AG04450 (cell line): ENCODE data around the gene OPN1MW3. TPM values are rescaled to one million over a fixed set of nuclear protein-coding genes. Genes with fewer than 3 reads are reported as not detected.

Experiments used
- CTCF ChIA-PET: fragments of 300-600, 350-600 bp; formaldehyde crosslinking; extraction: SDS; loops from one replicate; lab custom pipeline; 2022; ENCODE audit warnings: antibody characterized with exemption, inconsistent platforms; lab: Charles Lee
- POLR2A ChIA-PET: fragments of 350-600 bp; formaldehyde crosslinking; extraction: SDS; loops from one replicate; lab custom pipeline; 2021; ENCODE audit warnings: antibody characterized with exemption, inconsistent platforms; lab: Yijun Ruan, JAX
- DNase-seq: peaks from one replicate; pipeline ENCODE4 v3.0.0-alpha.2; 2011; ENCODE audit warnings: low read depth, low spot score
- H3K27ac ChIP-seq: one replicate; pipeline ENCODE4 v1.5.1; 2012; ENCODE audit warnings: low read depth, low read length, control low read depth
- H3K27me3 ChIP-seq: one replicate; pipeline ENCODE4 v1.6.0; 2012; ENCODE audit warnings: low read length; ENCODE audit not compliant: control insufficient read depth, insufficient read depth
- H3K4me3 ChIP-seq: 2 replicates; pipeline ENCODE4 v1.5.1; 2011; ENCODE audit warnings: mild to moderate bottlenecking, low read depth, low read length, control low read depth
- H3K9me3 ChIP-seq: 2 replicates; pipeline ENCODE4 v1.5.1; 2012; ENCODE audit warnings: low read length; ENCODE audit not compliant: control insufficient read depth, insufficient read depth
- polyA plus RNA-seq: library from polyadenylated mRNA; depleted of rRNA; stranded (reverse); fragments of >200 nt; gene quantifications from 2 replicates; pipeline ENCODE4 v1.2.3, GENCODE V29; 2011; rRNA removed
- TF ChIP-seq, protein P1 (sequence below): IDR thresholded peaks from 2 replicates; pipeline ENCODE4 v1.5.1; 2011; ENCODE audit warnings: low read depth, low read length, control low read depth, inconsistent platforms

Gene OPN1MW3
- polyA plus RNA-seq, 1 experiment: not detected

DNA sequence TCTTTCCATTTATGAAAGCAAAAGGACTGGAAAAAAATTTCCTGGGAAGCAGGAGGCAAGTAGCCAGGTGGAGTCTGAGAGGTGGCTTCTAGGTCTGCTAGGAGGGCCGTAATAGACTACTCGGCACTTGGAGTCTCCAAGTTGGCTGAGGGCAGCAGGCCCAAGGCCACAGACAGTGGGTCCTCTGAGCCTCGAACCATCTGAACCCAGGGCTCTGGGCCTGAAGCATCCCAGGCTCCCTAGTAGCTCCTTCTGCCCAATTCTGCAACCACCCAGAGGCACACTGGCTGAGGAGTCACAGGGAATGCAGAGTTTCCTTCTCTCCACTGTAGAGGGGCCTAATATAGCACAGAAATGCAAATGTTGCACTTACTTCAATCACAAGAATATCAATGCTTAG is 58.0 kb downstream of the OPN1MW3 start:
- CTCF ChIA-PET: interaction anchor here (1.0 kb wide), 1 partner anchor 58 kb away, joined by 3 read pairs; no protein-coding TSS in a partner anchor
- Histone ChIP-seq H3K27me3 (no peaks in the 10 kb centered on the region), H3K9me3 (no peaks in the 10 kb centered on the region), H3K4me3 (no peak overlapping the region), H3K27ac (no peak overlapping the region)
- DNase-seq: no peak
- TF ChIP-seq, protein P1, sequence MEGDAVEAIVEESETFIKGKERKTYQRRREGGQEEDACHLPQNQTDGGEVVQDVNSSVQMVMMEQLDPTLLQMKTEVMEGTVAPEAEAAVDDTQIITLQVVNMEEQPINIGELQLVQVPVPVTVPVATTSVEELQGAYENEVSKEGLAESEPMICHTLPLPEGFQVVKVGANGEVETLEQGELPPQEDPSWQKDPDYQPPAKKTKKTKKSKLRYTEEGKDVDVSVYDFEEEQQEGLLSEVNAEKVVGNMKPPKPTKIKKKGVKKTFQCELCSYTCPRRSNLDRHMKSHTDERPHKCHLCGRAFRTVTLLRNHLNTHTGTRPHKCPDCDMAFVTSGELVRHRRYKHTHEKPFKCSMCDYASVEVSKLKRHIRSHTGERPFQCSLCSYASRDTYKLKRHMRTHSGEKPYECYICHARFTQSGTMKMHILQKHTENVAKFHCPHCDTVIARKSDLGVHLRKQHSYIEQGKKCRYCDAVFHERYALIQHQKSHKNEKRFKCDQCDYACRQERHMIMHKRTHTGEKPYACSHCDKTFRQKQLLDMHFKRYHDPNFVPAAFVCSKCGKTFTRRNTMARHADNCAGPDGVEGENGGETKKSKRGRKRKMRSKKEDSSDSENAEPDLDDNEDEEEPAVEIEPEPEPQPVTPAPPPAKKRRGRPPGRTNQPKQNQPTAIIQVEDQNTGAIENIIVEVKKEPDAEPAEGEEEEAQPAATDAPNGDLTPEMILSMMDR: no peak
- POLR2A ChIA-PET: no interaction called here

DNA sequence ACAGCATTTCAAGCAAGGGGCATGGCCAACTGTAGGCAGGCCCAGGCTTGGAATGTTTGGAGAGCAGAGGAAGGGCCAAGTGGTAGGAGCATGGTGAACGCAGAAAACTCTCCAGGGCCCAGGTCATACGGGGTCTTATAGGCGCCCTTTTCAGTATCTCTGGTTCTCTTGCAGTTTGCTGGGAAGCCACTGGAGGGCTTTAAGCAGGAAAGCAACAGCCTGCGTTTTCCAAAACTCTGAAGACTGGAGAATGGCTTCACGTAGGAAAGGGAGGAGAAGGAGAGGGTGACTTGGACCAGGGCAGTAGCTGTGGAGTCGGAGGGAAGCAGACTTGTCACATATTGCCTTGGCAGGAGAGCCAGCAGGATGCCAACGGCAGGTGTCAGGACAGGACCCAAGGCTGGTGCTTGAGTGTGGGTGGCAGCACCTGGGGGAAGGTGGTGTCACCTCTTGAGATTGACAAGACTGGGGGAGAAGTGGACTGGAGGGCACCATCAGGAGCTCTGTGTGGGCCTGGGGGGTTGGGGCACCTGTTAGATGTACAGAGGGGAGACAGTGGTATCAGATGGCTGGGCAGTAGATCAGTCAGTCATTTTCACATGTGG is 60.1 kb downstream of the OPN1MW3 start:
- peaks cover 5% of the 10 kb centered on the region for H3K27me3 ChIP-seq
- no peak for DNase-seq
- no peaks in the 10 kb centered on the region for H3K9me3 ChIP-seq
- CTCF ChIA-PET: interaction anchor here (0.6 to 3.2 kb wide), 5 partner anchors 9 to 657 kb away, joined by 4 to 12 read pairs (median 5); no protein-coding TSS in a partner anchor
- H3K27ac ChIP-seq: no peak overlapping the region
- H3K4me3 ChIP-seq: no peak overlapping the region
- TF ChIP-seq, protein P1: peak; percentile 58
- POLR2A ChIA-PET: no interaction called here

DNA sequence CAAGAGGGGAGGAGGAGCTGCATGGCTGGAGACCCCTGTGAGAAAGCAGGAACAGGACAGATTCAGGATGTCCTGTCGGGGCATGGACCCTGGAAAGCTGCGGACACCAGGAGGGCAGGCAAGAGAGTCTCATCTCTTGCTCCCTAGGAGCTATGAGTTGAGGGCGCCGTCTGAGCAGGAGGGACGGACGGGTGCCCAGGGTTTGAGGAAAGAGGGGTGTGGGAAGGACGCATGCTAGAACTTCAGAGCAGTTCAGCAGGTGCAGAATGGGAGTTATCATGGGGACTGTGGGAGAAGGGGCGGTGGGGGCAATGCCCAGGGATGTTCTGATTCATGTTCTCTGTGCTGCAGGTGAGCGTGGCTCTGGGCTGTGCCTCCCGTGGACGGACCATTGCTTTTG is 63.0 kb downstream of the OPN1MW3 start:
- POLR2A ChIA-PET: no interaction called here
- Histone ChIP-seq H3K27ac (no peak overlapping the region), H3K9me3 (no peaks in the 10 kb centered on the region), H3K27me3 (peaks cover 22% of the 10 kb centered on the region), H3K4me3 (no peak overlapping the region)
- DNase-seq: no peak
- TF ChIP-seq, protein P1: no peak
- CTCF ChIA-PET: no interaction called here

Other genes with a start within 250 kb of the OPN1MW3 start
- 31.6 and 36.7 TPM in 2 replicates for gene IRAK1, start 237.7 kb upstream of the OPN1MW3 start, polyA plus RNA-seq
- 12.4 and 12.8 TPM in 2 replicates for gene MECP2, start 159.9 kb upstream of the OPN1MW3 start, polyA plus RNA-seq
- gene OPN1LW, start 113.3 kb upstream of the OPN1MW3 start, polyA plus RNA-seq: not detected in 2 replicates
- gene OPN1MW, start 75.0 kb upstream of the OPN1MW3 start, polyA plus RNA-seq: not detected in 2 replicates
- not detected in 2 replicates for gene OPN1MW2, start 37.8 kb upstream of the OPN1MW3 start, polyA plus RNA-seq
- not detected in 2 replicates for gene TEX28, start 37.5 kb downstream of the OPN1MW3 start, polyA plus RNA-seq
- gene TKTL1, start 38.2 kb downstream of the OPN1MW3 start, polyA plus RNA-seq: not detected in 2 replicates
- 605 and 863 TPM in 2 replicates for gene FLNA, start 117.1 kb downstream of the OPN1MW3 start, polyA plus RNA-seq
- 30.2 and 30.8 TPM in 2 replicates for gene EMD, start 121.7 kb downstream of the OPN1MW3 start, polyA plus RNA-seq
- 3,912 and 4,828 TPM in 2 replicates for gene RPL10, start 140.8 kb downstream of the OPN1MW3 start, polyA plus RNA-seq
- gene DNASE1L1, start 151.7 kb downstream of the OPN1MW3 start, polyA plus RNA-seq: 25.7 and 36.6 TPM in 2 replicates
- 13.0 and 15.3 TPM in 2 replicates for gene TAFAZZIN, start 154.0 kb downstream of the OPN1MW3 start, polyA plus RNA-seq
- gene ATP6AP1, start 171.1 kb downstream of the OPN1MW3 start, polyA plus RNA-seq: 65.0 and 79.7 TPM in 2 replicates
- 149 and 154 TPM in 2 replicates for gene GDI1, start 179.6 kb downstream of the OPN1MW3 start, polyA plus RNA-seq
- 69.0 and 79.5 TPM in 2 replicates for gene FAM50A, start 186.6 kb downstream of the OPN1MW3 start, polyA plus RNA-seq
- gene PLXNA3, start 200.7 kb downstream of the OPN1MW3 start, polyA plus RNA-seq: 20.5 and 28.1 TPM in 2 replicates
- gene LAGE3, start 221.7 kb downstream of the OPN1MW3 start, polyA plus RNA-seq: 9.3 and 13.2 TPM in 2 replicates
- gene UBL4A, start 229.0 kb downstream of the OPN1MW3 start, polyA plus RNA-seq: 17.4 and 20.5 TPM in 2 replicates
- gene SLC10A3, start 233.0 kb downstream of the OPN1MW3 start, polyA plus RNA-seq: 10.1 and 13.8 TPM in 2 replicates